PC-3 (cell line): ENCODE results near the gene CKAP5.

Experiments used
- CTCF ChIP-seq: fragments of 300-600 bp; sonication (generic); conservative IDR thresholded peaks from 2 replicates; pipeline ENCODE4 v1.5.1; 2017; ENCODE audit warnings: antibody characterized with exemption, low read depth, mild to moderate bottlenecking, low read length
- EZH2phosphoT487 ChIP-seq: fragments of 300-600 bp; sonication (generic); IDR thresholded peaks from 2 replicates; pipeline ENCODE4 v1.6.1; 2018; ENCODE audit warnings: mild to moderate bottlenecking, antibody characterized with exemption, low read length, borderline replicate concordance

- TF ChIP-seq CTCF (no peak), EZH2phosphoT487 (no peak)
These were observed 10.7 kb upstream of the CKAP5 start for GRCh38 chr11:46856605-46857343.
